ENCODE results near the gene TSHZ2.
"Not testable (repeated sequence)": the region's sequence is repeated elsewhere in the genome, so short reads cannot be mapped to it uniquely, and the experiment has no call there.

Gene TSHZ2

GRCh38 chr20:53409447-53409717, 437.2 kb downstream of the TSHZ2 start:
- Histone ChIP-seq H3K9ac (no peak overlapping the region), H3K27ac (no peak overlapping the region), H3K4me3 (no peak overlapping the region), H3K4me1 (no peaks in the 10 kb centered on the region), H3K4me2 (no peak overlapping the region), H4K20me1 (no peaks in the 10 kb centered on the region), H3K27me3 (no peaks in the 10 kb centered on the region), H3K36me3 (no peaks in the 10 kb centered on the region), H3K9me3 (no peaks in the 10 kb centered on the region)
- TF ChIP-seq Cebpa-rat (IDR thresholded peaks at IDR 0.05), result no peak

- H3K27me3 ChIP-seq, result no peaks in the 10 kb centered on the region
- no peak for TF ChIP-seq Cebpa-rat (IDR thresholded peaks at IDR 0.05)
- no peaks in the 10 kb centered on the region for H3K36me3 ChIP-seq
Observed at GRCh38 chr20:53411129-53411528, 439.0 kb downstream of the TSHZ2 start.

GRCh38 chr20:53411891-53412290, 439.7 kb downstream of the TSHZ2 start:
- H4K20me1 ChIP-seq, result no peaks in the 10 kb centered on the region
- no peak overlapping the region for H3K4me3 ChIP-seq
- no peaks in the 10 kb centered on the region for H3K36me3 ChIP-seq
- no peaks in the 10 kb centered on the region for H3K4me1 ChIP-seq
- H3K27ac ChIP-seq, result no peak overlapping the region
- no peak overlapping the region for H3K9ac ChIP-seq
- H3K27me3 ChIP-seq, result no peaks in the 10 kb centered on the region
- H3K9me3 ChIP-seq, result no peaks in the 10 kb centered on the region
- no peak for TF ChIP-seq Cebpa-rat (IDR thresholded peaks at IDR 0.05)
- no peak overlapping the region for H3K4me2 ChIP-seq

More at GRCh38 chr20:53411129-53411528, 439.0 kb downstream of the TSHZ2 start:
- Histone ChIP-seq H3K4me1 (no peaks in the 10 kb centered on the region), H3K9ac (no peak overlapping the region), H3K9me3 (no peaks in the 10 kb centered on the region), H4K20me1 (no peaks in the 10 kb centered on the region), H3K4me3 (no peak overlapping the region), H3K4me2 (no peak overlapping the region), H3K27ac (no peak overlapping the region)

- Histone ChIP-seq H3K4me3 (no peak overlapping the region), H3K4me1 (no peaks in the 10 kb centered on the region), H3K4me2 (no peak overlapping the region), H3K9me3 (no peaks in the 10 kb centered on the region), H4K20me1 (no peaks in the 10 kb centered on the region), H3K36me3 (no peaks in the 10 kb centered on the region), H3K27ac (no peak overlapping the region), H3K27me3 (no peaks in the 10 kb centered on the region), H3K9ac (no peak overlapping the region)
- TF ChIP-seq Cebpa-rat (IDR thresholded peaks at IDR 0.05), result no peak
Observed at GRCh38 chr20:53412577-53413185, 440.5 kb downstream of the TSHZ2 start.

DNA sequence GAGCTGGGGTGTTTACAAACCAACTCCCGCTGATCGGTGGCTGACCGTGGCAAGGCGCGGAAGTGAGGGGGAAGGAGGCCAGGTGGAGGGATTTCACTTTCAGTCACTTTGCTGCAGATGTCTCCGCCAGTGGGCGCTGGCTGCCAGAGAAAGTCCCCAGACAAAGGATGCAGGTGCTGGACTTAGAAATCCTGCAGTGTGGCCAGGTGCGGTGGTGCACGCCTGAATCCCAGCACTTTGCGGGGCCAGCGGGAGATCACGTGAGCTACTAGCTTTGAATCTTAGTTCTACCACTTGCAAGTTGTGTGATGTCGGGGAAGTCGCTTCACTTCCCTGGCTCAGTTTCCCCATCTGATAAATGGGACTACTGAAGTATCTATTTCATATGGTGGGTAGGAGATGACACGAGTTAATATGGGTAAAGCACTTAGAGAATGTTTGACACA, 441.1 kb downstream of the TSHZ2 start:
- no peak overlapping the region for H3K9ac ChIP-seq
- no peaks in the 10 kb centered on the region for H4K20me1 ChIP-seq
- no peaks in the 10 kb centered on the region for H3K27me3 ChIP-seq
- no peak overlapping the region for H3K4me3 ChIP-seq
- no peaks in the 10 kb centered on the region for H3K36me3 ChIP-seq
- no peaks in the 10 kb centered on the region for H3K9me3 ChIP-seq
- H3K4me1 ChIP-seq, result no peaks in the 10 kb centered on the region
- no peak overlapping the region for H3K4me2 ChIP-seq
- H3K27ac ChIP-seq, result no peak overlapping the region
- no peak for TF ChIP-seq Cebpa-rat (IDR thresholded peaks at IDR 0.05)

DNA sequence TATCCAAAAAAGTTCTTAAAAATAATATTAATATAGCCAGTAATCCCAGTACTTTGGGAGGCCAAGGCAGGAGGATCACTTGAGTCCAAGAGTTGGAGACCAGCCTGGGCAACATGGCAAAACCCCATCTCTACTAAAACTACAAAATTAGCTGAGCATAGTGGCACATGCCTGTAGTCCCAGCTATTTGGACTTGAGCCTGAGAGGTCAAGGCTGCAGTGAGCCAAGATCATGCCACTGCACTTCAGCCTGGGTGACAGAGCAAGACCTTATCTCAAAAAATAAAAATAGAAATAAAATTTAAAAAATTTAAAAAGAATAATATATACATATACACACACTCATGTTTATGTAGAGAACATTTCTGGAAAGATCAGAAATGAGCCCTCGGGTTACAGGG, 441.7 kb downstream of the TSHZ2 start:
- not testable (repeated sequence) for H3K27ac ChIP-seq, H3K36me3 ChIP-seq, H3K4me2 ChIP-seq, H3K9me3 ChIP-seq, H3K9ac ChIP-seq, H3K27me3 ChIP-seq, H3K4me3 ChIP-seq, H4K20me1 ChIP-seq, H3K4me1 ChIP-seq

- H3K9me3 ChIP-seq, result no peaks in the 10 kb centered on the region
- H3K9ac ChIP-seq, result no peak overlapping the region
- H3K4me1 ChIP-seq, result no peaks in the 10 kb centered on the region
- H3K27ac ChIP-seq, result no peak overlapping the region
- H3K4me3 ChIP-seq, result no peak overlapping the region
- no peaks in the 10 kb centered on the region for H3K27me3 ChIP-seq
- no peaks in the 10 kb centered on the region for H3K36me3 ChIP-seq
- no peak overlapping the region for H3K4me2 ChIP-seq
- no peak for TF ChIP-seq Cebpa-rat (IDR thresholded peaks at IDR 0.05)
- no peaks in the 10 kb centered on the region for H4K20me1 ChIP-seq
Observed at GRCh38 chr20:53419693-53420460, 447.7 kb downstream of the TSHZ2 start.

DNA sequence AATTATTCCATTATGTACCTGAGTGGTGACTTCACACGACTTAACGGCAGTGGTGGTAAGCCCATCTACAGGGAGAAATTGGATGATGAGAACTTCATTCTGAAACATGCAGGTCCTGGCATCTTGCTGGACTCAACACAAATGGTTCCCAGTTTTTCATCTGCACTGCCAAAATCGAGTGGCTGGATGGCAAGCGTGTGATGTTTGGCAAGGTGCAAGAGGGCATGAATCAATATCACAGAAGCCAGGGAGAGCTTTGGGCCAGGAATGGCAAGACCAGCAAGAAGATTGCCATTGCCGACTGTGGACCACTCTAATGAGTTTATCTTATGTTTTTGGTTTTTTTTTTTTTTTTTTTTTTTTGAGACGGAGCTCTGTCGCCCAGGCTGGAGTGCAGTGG, 449.2 kb downstream of the TSHZ2 start:
- no peaks in the 10 kb centered on the region for H3K27me3 ChIP-seq
- no peaks in the 10 kb centered on the region for H3K9me3 ChIP-seq
- TF ChIP-seq Cebpa-rat (IDR thresholded peaks at IDR 0.05), result no peak

GRCh38 chr20:53422039-53422438, 449.9 kb downstream of the TSHZ2 start:
- no peak overlapping the region for H3K27ac ChIP-seq
- H3K36me3 ChIP-seq, result no peaks in the 10 kb centered on the region
- TF ChIP-seq Cebpa-rat (IDR thresholded peaks at IDR 0.05), result no peak
- H3K9ac ChIP-seq, result no peak overlapping the region
- no peaks in the 10 kb centered on the region for H3K27me3 ChIP-seq
- H3K9me3 ChIP-seq, result no peaks in the 10 kb centered on the region
- H3K4me2 ChIP-seq, result no peak overlapping the region
- no peak overlapping the region for H3K4me3 ChIP-seq
- H4K20me1 ChIP-seq, result no peaks in the 10 kb centered on the region
- H3K4me1 ChIP-seq, result no peaks in the 10 kb centered on the region

More for the DNA sequence above, 449.2 kb downstream of the TSHZ2 start:
- no peaks in the 10 kb centered on the region for H3K36me3 ChIP-seq
- H3K27ac ChIP-seq, result no peak overlapping the region
- H3K9ac ChIP-seq, result no peak overlapping the region
- H3K4me2 ChIP-seq, result no peak overlapping the region
- no peak overlapping the region for H3K4me3 ChIP-seq
- no peaks in the 10 kb centered on the region for H4K20me1 ChIP-seq
- H3K4me1 ChIP-seq, result no peaks in the 10 kb centered on the region

- H3K4me3 ChIP-seq, result no peak overlapping the region
- H3K27me3 ChIP-seq, result no peaks in the 10 kb centered on the region
- no peak overlapping the region for H3K27ac ChIP-seq
- H3K36me3 ChIP-seq, result no peaks in the 10 kb centered on the region
- H3K9me3 ChIP-seq, result no peaks in the 10 kb centered on the region
- no peak overlapping the region for H3K4me2 ChIP-seq
- no peaks in the 10 kb centered on the region for H3K4me1 ChIP-seq
- no peak overlapping the region for H3K9ac ChIP-seq
- H4K20me1 ChIP-seq, result no peaks in the 10 kb centered on the region
- no peak for TF ChIP-seq Cebpa-rat (IDR thresholded peaks at IDR 0.05)
Observed at GRCh38 chr20:53423587-53424146, 451.5 kb downstream of the TSHZ2 start.

Measured in BLaER1 (cell line).